Stimulated activated naive CD4-positive, alpha-beta T cell (primary cell): ENCODE data around the gene IFI27L2.

Source experiments
- DNase-seq, 6 experiments: peaks; one replicate each; lab custom pipeline; 2025; lab: John Stamatoyannopoulos, UW

IFI27L2 gene

GRCh38 chr14:94152676-94153075 lies 23.3 kb upstream of the IFI27L2 start:
- DNase-seq: no peak

GRCh38 chr14:94145902-94146527 lies 16.6 kb upstream of the IFI27L2 start:
- no peak for DNase-seq

GRCh38 chr14:94144765-94145164 lies 15.4 kb upstream of the IFI27L2 start:
- no peak for DNase-seq

GRCh38 chr14:94143711-94144110 lies 14.3 kb upstream of the IFI27L2 start:
- no peak for DNase-seq

- no peak for DNase-seq
Observed at GRCh38 chr14:94143239-94143638, 13.8 kb upstream of the IFI27L2 start.

GRCh38 chr14:94142836-94143235 lies 13.4 kb upstream of the IFI27L2 start:
- no peak for DNase-seq

GRCh38 chr14:94142247-94142646 lies 12.8 kb upstream of the IFI27L2 start:
- DNase-seq: no peak

GRCh38 chr14:94139421-94139820 lies 10.0 kb upstream of the IFI27L2 start:
- no peak for DNase-seq

- no peak for DNase-seq
Observed at GRCh38 chr14:94139006-94139405, 9.6 kb upstream of the IFI27L2 start.

- no peak for DNase-seq
Observed at GRCh38 chr14:94138251-94138650, 8.8 kb upstream of the IFI27L2 start.

GRCh38 chr14:94136575-94137331 lies 7.3 kb upstream of the IFI27L2 start:
- peak; percentile 52 to 84 (median 76) for DNase-seq

- no peak for DNase-seq
Observed at GRCh38 chr14:94135476-94135875, 6.1 kb upstream of the IFI27L2 start.

GRCh38 chr14:94132285-94132887 lies 3.0 kb upstream of the IFI27L2 start:
- peak; percentile 7 to 80 (median 43) for DNase-seq

- peak in 4 of 6 experiments; percentile 10 to 35 (median 21) for DNase-seq
Observed at GRCh38 chr14:94129758-94130414, 482 bp upstream of the IFI27L2 start.

- no peak for DNase-seq
Observed at GRCh38 chr14:94128216-94128839, 1.1 kb downstream of the IFI27L2 start.

GRCh38 chr14:94127330-94127729 lies 2.1 kb downstream of the IFI27L2 start:
- DNase-seq: no peak

GRCh38 chr14:94126800-94127199 lies 2.6 kb downstream of the IFI27L2 start:
- DNase-seq: no peak

- DNase-seq: no peak
Observed at GRCh38 chr14:94126419-94126677, 3.1 kb downstream of the IFI27L2 start.

GRCh38 chr14:94125659-94126418 lies 3.6 kb downstream of the IFI27L2 start:
- no peak for DNase-seq

- no peak for DNase-seq
Observed at GRCh38 chr14:94124582-94125377, 4.6 kb downstream of the IFI27L2 start.

- no peak for DNase-seq
Observed at GRCh38 chr14:94123868-94124267, 5.5 kb downstream of the IFI27L2 start.
